ENCODE results near the gene NUDT14.

The NUDT14 gene

DNA sequence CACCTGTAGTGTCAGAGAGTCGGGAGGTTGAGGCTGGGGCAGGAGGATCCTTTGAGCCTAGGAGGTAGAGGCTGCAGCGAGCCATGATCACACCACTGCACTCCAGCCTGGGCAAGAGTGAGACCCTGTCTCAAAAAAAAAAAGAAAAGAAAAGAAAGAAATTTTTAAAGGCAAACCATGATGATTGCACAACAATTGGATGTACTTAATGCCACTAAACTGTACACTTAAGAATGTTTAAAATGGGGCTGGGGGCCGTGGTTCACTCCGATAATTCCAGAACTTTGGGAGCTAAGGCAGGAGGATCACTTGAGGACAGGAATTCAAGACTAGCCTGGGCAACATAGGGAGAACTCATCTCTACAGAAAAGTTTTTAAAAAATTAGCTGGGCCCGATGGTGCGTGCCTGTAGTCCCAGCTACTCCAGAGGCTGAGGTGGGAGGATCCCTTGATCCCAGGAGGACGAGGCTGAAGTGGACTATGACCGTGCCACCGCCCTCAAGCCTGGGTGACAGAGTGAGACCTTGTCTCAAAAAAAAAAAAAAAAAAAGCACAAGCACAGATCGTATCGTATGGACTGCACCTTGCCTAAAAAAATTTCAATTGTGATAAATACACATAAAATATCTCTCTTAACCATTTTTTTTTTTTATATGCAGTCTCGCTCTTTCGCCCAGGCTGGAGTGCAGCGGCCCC is 45.3 kb downstream of the NUDT14 start:
- DNase-seq (ENCODE audit: low read depth in 3 of 3, low spot score in 1 of 3) = no peak

DNA sequence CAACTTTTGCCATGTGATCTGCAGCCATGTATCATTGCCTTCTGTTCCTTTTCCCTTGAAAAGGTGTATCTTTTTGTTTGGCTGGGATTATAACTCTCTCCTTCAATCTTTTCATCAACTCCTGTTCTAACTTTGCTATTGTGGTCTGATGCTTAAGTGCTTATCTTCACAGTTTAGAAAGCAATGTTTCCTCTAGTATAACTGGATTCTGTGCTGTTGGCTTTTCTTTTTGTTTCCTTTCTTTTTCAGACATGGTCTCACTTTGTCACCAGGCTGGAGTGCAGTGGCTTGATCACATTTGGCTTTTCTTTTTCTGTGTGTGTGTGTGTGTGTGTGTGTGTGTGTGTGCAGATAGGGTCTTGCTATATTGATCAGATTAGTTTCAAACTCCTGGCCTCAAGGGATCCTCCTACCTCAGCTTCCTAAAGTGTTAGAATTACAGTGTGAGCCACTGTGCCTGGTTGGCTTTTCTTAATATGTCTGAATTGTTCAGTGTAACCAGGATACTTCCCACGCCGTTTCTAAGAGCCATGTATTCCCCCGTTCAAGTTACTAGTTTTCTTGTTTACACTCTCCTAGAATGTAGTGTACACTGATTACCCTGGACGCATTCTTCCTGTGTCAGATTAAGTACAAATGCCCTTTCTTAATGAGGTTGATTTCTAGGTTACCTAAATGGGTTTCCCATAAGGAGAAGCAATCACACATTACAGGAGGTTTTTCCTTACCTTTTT is 48.0 kb downstream of the NUDT14 start:
- DNase-seq (ENCODE audit: low read depth in 3 of 3, low spot score in 1 of 3) = no peak

DNA sequence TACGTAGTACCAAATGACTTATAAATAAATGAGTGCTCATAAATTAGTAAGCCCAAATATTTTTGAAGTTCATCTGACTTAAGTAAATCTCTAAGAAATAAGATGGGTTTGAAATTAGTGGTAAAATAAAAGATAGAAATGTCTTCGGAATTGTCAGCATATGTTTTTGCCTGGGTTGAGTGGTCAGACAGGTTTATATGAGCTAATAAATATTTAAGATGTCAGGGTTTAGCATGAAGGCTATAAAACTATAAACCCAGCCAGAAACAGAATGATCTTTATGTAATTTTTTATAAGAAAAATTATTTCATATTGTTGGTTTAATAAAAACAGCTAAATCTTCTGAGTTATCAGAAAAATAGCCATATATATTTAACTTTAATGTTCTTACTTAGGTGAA is 49.9 kb downstream of the NUDT14 start:
- no peak for DNase-seq (ENCODE audit: low read depth in 3 of 3, low spot score in 1 of 3)

DNA sequence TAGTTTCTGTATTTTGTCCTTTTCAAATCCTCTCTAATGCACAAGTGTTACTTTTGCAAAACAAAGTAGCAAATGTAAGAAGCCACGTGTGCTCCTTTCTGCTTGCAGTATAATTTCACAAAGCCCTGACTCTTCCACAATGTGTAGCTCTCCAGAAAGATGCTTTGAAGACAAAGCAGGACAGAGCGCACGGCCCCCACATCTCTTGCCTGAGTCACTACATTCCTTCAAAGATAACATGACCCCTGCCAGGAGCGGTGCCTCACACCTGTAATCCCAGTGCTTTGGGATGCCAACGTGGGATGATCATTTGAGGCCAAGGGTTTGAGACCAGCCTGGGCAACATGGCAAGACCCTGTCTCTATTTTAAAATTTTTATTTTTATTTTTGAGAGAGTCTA is 53.1 kb downstream of the NUDT14 start:
- DNase-seq (ENCODE audit: low read depth in 3 of 3, low spot score in 1 of 3) = no peak

DNA sequence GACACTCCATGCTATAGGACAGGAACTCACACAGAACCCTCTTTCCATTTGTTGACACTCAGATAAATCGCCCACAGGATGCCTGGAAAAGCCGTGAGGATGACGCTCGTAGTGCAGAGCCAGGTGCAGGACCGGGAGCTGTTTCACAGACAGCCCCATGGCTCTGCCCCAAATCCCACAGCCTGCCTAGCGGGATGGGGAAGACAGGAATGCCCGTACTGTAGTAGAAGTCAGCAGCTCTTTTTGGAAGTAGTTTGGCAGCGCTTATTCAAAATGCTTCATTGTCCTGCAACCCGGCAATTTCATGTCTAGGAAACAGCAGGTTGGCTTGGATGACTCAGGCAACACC is 54.2 kb downstream of the NUDT14 start:
- no peak for DNase-seq (ENCODE audit: low read depth in 3 of 3, low spot score in 1 of 3)

DNA sequence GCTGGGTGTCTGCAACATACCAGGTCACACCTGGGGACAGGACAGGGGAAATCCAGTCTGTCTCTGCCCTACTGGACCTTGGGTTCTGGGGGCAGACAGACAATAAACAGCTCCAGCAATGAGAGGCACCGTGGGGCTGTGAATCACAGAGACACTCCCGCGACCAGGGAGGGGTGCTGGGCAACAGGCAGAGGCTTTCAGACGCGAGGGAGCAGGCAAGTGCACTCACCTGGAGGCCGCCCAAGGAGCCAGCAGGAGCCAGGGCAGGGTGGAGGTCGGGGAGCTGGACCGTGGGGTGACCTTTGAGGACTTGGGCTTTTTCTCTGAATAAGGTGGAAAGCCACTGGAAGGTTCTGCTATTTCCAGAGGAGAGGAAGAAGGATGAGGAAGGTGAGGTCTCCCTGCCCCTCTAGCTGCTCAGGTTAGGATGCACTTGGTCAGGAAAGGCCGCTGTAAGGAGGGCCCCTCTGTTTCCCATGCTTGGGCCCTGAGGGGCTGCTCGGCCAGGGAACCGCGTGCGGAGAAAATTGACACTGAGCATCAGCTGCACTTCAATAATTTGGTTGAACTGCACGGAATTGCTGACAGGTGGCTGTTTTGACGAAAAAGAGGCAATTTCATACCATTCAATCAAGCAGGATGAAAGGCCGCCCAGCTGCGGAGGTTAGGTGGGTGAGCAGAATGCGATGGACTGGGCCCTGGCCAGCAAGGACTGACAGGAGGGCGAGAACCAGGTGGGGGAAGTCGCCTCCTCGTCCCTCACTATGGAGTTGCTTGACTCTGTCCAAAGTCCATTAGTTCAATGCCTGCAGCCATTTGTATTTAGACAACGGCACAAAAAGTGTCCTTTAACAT is 54.8 kb downstream of the NUDT14 start:
- DNase-seq (ENCODE audit: low read depth in 3 of 3, low spot score in 1 of 3) = no peak

DNA sequence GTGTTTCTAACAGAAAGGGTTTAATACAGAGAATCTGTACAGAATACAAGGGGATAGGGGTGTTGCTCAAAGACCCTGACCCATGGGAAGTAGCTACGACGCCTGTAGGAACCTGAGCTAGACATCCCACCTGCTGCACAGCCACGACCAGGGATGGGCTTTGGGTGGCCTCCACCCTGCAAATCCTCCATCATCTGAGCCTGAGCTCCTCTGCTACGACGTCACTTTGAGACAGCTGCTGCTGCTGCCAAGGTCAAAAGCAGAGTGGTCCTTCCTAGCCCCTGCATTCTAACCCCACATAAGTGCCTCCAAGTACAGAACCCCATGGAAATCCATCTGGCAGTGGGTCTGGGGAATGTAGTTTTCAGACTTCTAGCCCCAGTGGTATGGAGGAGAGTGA is 56.3 kb downstream of the NUDT14 start:
- no peak for DNase-seq (ENCODE audit: low read depth in 3 of 3, low spot score in 1 of 3)

DNA sequence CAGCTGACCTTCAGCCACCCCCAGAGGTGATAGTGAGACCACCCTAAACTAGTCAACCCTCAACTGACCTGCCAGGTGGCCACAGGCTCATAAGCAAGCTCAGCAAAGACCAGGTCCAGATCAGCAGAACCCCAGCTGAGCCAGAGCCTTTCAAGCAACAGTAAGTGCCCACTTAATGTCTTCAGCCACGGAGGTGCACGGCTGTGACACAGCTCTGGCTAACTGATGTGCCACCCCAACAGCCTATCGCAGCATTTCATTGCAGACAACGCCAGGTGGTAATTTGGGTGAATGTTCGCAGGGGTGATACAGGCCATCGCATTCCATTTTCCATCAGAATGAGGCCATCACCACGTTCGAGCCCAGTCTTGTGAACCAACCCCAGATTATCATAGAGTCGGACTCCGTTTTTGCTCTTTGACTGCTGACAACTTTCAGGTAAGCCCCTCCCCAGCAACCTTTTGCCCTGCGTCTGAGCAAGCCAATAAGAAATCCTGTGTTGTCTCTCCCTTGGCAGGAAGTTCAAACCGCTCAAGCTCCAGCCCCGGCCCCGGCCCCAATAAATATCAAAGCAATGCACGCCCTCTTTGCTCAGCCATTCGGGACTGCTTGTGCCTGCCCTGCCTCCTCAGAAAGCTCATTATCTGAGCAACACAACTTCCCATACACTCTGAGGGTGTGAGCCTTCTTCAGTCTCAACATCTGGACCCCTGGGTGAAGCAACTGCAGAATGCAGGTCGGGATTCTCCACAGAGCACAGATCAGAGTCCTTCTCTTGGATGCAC is 56.9 kb downstream of the NUDT14 start:
- no peak for DNase-seq (ENCODE audit: low read depth in 3 of 3, low spot score in 1 of 3)

DNA sequence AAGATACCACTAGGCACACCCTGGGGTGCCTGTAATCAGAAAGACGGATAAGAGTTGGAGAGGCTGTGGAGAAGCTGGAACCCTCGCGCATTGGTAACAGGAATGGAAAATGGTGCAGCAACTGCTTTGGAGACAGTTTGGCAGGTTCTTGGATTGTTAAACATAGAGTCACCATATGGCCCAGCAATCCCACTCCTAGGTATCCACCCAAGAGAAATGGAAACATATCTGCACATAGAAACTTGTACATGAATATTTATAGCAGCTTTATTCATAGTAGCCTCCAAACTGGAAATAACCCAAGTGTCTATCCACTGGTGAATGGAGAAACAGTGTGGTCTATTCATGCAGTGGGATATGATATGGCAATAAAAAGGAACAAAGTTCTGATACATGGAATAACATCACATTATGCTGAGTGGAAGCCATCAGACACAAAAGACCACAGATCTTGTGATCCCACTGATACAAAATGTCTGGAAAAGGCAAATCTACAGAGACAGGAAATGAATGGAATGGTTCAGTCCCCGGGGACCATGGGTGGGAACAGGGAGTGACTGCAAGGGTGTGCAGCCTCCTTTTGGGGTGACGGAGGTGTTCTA is 57.9 kb downstream of the NUDT14 start:
- no peak for DNase-seq (ENCODE audit: low read depth in 3 of 3, low spot score in 1 of 3)

All from stimulated activated CD4-positive, alpha-beta T cell treated with anti-CD3 and anti-CD28 coated beads, TNF-alpha, amount 100 ng/mL, for 1 hour (primary cell).